Ascending aorta (tissue), 2 donors: Measurements from ENCODE around the gene GINS3. TPM values are rescaled to one million over a fixed set of nuclear protein-coding genes. Genes with fewer than 3 reads are reported as not detected.

ENCODE experiments used
- DNase-seq, 2 donors: peaks; one replicate each; pipeline ENCODE4 v3.0.0-alpha.2; 2019; ENCODE audit warnings: low spot score in 2 of 2
- H3K27ac ChIP-seq, 2 donors: fragments of 200-600 bp; sonication (generic); one replicate each; pipeline ENCODE4 v1.5.1; 2016 to 2017; ENCODE audit warnings: mild to moderate bottlenecking in 1 of 2
- H3K27me3 ChIP-seq: fragments of 200-600 bp; sonication (generic); one replicate; pipeline ENCODE4 v1.5.1; 2017
- H3K36me3 ChIP-seq, 2 donors: fragments of 200-600 bp; sonication (generic); one replicate each; pipeline ENCODE4 v1.5.1; 2016
- H3K4me1 ChIP-seq, 2 donors: fragments of 200-600 bp; sonication (generic); one replicate each; pipeline ENCODE4 v1.5.1; 2016 to 2017; ENCODE audit warnings: mild to moderate bottlenecking in 1 of 2
- H3K4me3 ChIP-seq, 2 donors: fragments of 200-600 bp; sonication (generic); one replicate each; pipeline ENCODE4 v1.5.1; 2016 to 2017; ENCODE audit warnings: mild to moderate bottlenecking in 1 of 2
- H3K9me3 ChIP-seq, 2 donors: fragments of 200-600 bp; sonication (generic); one replicate each; pipeline ENCODE4 v1.5.1; 2016
- intact Hi-C: fragments of 100-400 bp; cut with DNase I; formaldehyde crosslinking; loops from one replicate; pipeline ENCODE4 v1.15.1; 2023
- total RNA-seq: library from RNA; depleted of rRNA; stranded (reverse); fragments of >200 nt; gene quantifications from one replicate; pipeline ENCODE4 v1.1.0, GENCODE V29; 2016
- TF ChIP-seq, protein P1 (sequence below), 3 experiments: fragments of 200-600 bp in 2 of 3; fragments of 450-650 bp in 1 of 3; sonication (generic) in 2 of 3; IDR thresholded peaks; one replicate each; pipeline ENCODE4 v1.5.1; 2016 to 2019; ENCODE audit warnings: antibody characterized with exemption in 3 of 3, mild to moderate bottlenecking in 1 of 3, moderate library complexity in 1 of 3

The GINS3 gene
- 21.8 TPM for total RNA-seq

DNA sequence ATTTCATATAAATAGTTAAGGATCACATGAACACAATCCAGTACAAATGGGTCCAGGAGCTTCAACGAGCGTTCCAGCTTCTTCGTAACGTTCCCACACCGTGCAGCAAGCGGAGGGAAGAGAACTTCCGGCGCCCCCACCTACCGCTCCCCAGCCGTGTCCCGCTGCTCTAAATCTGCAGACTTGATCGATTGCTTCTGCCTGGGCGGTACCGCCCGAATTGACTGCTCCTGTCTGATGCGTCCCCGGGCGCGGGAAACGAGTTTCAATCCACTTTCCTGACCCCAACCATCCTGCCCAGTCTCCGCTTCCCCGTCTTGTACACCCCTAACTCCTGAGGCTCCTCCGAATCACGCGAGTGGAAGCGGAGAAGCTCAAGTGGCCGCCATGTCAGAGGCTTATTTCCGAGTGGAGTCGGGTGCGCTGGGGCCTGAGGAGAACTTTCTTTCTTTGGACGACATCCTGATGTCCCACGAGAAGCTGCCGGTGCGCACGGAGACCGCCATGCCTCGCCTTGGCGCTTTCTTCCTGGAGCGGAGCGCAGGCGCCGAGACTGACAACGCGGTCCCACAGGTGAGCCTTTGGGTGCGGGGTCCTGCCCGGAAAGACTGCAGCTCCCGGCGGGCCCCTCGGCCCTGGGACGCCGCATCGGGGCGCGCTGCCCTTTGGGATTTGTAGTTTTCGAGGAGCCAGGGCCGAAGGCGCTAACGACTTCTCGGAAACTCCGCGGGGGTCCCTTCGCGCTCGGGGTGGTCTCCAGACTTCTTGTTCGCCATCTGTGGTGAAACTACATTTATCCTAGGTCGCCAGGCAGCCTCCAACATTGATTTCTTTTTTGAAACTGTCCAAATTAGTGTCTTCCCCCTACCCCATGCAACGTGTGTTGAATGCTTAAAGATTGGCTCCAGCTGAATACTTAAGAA lies at the start of gene GINS3:
GINS3 (plus strand) TSS at position 257 of the 923 bp plus-strand sequence; CDS start at position 388, 131 bp downstream.
- Histone ChIP-seq H3K4me1 (no peaks in the 10 kb centered on the region), H3K9me3 (no peaks in the 10 kb centered on the region), H3K36me3 (no peaks in the 10 kb centered on the region), H3K27ac (peak within 1 kb of the TSS; percentile 58 to 64), H3K27me3 (no peaks in the 10 kb centered on the region), H3K4me3 (peak within 1 kb of the TSS; percentile 87 to 92)
- DNase-seq, result peak; percentile 12 to 93
- intact Hi-C loops, result loop anchor here (2.0 to 5.0 kb wide), 3 partner anchors 144 to 390 kb away; partner anchors contain the start of genes USB1 and ZNF319
- TF ChIP-seq, protein P1, sequence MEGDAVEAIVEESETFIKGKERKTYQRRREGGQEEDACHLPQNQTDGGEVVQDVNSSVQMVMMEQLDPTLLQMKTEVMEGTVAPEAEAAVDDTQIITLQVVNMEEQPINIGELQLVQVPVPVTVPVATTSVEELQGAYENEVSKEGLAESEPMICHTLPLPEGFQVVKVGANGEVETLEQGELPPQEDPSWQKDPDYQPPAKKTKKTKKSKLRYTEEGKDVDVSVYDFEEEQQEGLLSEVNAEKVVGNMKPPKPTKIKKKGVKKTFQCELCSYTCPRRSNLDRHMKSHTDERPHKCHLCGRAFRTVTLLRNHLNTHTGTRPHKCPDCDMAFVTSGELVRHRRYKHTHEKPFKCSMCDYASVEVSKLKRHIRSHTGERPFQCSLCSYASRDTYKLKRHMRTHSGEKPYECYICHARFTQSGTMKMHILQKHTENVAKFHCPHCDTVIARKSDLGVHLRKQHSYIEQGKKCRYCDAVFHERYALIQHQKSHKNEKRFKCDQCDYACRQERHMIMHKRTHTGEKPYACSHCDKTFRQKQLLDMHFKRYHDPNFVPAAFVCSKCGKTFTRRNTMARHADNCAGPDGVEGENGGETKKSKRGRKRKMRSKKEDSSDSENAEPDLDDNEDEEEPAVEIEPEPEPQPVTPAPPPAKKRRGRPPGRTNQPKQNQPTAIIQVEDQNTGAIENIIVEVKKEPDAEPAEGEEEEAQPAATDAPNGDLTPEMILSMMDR (IDR thresholded peaks at IDR 0.05), result no peak

DNA sequence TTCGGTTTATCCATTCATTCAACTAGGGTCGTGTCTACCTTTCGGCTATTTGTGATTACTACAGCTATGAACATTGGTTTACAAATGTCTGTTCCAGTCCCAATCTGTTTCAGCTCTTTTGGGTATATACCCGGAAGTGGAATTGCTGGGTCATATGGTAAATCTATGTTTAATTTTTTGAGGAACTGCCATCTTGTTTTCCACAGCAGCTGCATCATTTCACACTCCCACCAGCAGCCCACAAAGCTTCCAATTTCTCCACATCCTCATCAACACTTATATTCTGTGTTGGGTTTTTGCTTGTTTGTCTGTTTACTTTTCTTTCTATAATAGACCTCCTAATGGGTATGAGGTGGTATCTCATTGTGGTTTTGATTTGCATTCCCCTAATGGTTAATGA lies 48.7 kb upstream of the GINS3 start:
- H3K27ac ChIP-seq, result no peak overlapping the region
- DNase-seq, result no peak
- intact Hi-C loops, result no loop called here
- TF ChIP-seq, protein P1 (IDR thresholded peaks at IDR 0.05), result no peak
- no peaks in the 10 kb centered on the region for H3K4me1 ChIP-seq
- H3K27me3 ChIP-seq, result no peaks in the 10 kb centered on the region
- no peak overlapping the region for H3K4me3 ChIP-seq
- no peaks in the 10 kb centered on the region for H3K36me3 ChIP-seq
- H3K9me3 ChIP-seq, result no peaks in the 10 kb centered on the region

DNA sequence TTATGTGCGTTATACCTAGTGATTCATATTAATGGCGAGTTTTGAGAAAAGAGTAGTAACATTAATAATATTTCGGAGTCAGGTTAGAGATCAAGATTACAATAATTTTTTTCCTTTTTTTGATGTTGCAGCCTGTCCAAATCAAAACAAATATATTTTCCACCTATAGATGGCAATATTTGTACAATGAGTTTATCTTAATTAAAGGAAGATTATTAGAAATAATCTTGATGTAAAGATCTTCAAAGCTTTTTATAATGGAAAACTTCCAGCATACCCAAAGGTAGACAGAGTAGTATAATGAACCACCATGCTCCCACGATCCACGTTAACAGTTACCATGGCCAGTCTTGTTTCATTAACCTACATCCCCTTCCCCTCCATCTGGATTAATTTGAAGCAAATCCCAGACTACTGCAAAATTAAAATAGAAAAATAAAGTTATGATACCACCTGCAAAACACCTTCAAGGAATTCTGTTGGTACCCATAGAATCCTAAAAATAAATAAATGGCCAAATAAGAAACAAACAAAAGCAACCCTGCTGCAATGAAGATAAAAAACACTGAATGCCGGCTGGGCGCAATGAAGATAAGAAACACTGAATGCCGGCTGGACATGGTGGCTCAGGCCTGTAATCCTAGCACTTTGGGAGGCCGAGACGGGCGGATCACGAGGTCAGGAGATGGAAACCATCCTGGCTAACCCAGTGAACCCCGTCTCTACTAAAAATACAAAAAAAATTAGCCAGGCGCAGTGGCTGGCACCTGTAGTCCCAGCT lies 46.5 kb upstream of the GINS3 start:
- no peaks in the 10 kb centered on the region for H3K27me3 ChIP-seq
- H3K27ac ChIP-seq, result no peak overlapping the region
- H3K36me3 ChIP-seq, result no peaks in the 10 kb centered on the region
- TF ChIP-seq, protein P1 (IDR thresholded peaks at IDR 0.05), result no peak
- intact Hi-C loops, result no loop called here
- H3K9me3 ChIP-seq, result no peaks in the 10 kb centered on the region
- H3K4me3 ChIP-seq, result no peak overlapping the region
- no peak for DNase-seq
- no peaks in the 10 kb centered on the region for H3K4me1 ChIP-seq

DNA sequence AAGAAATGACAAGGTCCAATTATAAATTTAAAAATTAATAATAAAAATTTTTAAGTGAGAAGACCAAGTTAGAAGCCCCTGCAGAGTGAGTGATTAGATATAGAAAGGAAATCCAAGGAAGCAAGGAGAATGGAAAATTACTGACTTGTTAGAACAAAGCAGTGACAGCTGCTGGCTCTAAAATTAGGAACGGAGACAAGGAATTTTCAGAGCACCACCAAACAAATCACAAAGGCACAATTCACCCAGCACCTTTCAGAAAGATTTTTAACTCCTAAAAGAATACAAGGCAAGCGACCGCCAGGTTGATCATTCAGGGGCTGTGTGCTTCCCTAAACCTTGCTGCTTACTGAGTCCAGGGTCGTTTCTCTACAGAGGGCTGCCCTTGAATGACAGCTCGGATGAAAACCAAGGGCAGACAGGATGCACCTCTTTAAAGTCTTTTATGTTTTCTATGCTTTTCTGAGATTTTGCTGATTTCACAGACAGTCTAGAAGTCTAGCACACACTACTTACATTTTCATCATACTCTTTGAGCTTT lies 45.4 kb upstream of the GINS3 start:
- Histone ChIP-seq H3K27me3 (no peaks in the 10 kb centered on the region), H3K9me3 (no peaks in the 10 kb centered on the region), H3K36me3 (no peaks in the 10 kb centered on the region), H3K4me1 (no peaks in the 10 kb centered on the region), H3K4me3 (no peak overlapping the region), H3K27ac (no peak overlapping the region)
- DNase-seq, result no peak
- intact Hi-C loops, result no loop called here
- TF ChIP-seq, protein P1 (IDR thresholded peaks at IDR 0.05), result no peak

DNA sequence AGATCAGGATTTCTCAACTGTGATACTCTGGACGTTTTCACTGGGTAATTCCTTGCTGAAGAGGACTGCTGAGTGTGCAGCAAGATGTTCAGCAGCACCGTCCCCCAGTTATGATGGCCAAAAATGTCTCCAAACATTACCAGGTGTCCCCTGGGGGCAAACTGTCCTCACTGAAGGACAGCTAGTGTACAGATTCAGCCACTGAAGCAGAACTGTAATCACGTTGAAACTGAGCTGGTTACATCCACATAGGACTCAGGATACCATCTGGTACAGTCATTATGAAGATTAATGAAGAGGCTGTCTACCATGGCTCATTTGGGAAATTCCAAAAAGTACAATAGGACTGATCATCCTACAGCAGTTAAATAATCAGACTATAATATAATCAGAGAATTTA lies 43.3 kb upstream of the GINS3 start:
- no peaks in the 10 kb centered on the region for H3K9me3 ChIP-seq
- H3K36me3 ChIP-seq, result no peaks in the 10 kb centered on the region
- TF ChIP-seq, protein P1 (IDR thresholded peaks at IDR 0.05), result no peak
- no peak overlapping the region for H3K4me3 ChIP-seq
- no peaks in the 10 kb centered on the region for H3K4me1 ChIP-seq
- H3K27me3 ChIP-seq, result no peaks in the 10 kb centered on the region
- H3K27ac ChIP-seq, result no peak overlapping the region
- no peak for DNase-seq
- intact Hi-C loops, result no loop called here
